GM19240 (cell line): Measurements from ENCODE around the gene MCCD1.
"Not testable (repeated sequence)": the region's sequence is repeated elsewhere in the genome, so short reads cannot be mapped to it uniquely, and the experiment has no call there.

Source experiments
- DNase-seq: peaks from one replicate; pipeline ENCODE4 v3.0.0; 2011; ENCODE audit warnings: low spot score; ENCODE audit not compliant: insufficient read length

Gene MCCD1

DNA sequence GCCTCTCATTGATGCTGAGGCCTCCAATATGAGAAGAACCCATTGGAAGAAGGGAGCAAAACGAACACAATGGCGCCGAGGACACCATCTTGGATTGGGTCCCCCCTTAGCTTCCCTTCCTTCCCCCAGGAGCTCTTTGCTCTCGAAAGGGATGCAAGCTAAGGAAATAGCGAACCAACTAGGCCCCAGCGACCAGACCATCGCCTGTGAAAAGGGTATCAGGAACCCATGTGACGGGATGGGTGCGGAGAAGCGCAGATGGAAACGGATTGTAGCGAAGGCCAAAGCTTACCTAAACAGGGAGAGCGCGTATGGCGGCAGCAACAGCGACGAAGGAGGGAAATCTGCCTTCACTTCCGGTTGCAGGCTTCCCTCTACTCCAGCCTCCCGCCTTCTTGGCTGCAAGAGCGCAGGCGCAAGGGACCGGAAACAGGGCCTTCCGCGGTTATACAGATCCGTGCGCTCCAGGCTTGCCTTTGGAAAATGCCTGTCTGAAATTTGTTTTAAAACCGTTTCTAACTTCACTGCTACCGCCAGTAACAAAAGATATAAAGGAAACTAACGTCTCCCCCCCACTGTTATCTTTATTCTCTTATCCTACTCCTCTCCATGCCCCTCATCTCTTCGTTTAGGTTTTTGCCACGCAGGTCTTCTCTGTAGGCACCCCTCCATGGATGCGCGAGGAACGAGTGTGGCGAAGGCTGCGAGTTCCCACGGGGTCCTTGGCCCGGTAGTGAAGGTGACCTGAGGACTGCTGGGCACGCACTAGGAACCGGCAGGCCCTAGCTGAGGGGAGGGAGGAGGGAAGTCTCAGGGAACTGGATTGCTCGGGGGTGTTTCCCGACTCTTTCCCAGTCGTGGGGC is 13.1 kb downstream of the MCCD1 start, which contains the start of gene DDX39B:
TSS of gene DDX39B (minus strand) at position 346 of the 864 bp plus-strand sequence. CDS start 1,471 bp downstream, outside the sequence.
- peak; percentile 90 for DNase-seq

DNA sequence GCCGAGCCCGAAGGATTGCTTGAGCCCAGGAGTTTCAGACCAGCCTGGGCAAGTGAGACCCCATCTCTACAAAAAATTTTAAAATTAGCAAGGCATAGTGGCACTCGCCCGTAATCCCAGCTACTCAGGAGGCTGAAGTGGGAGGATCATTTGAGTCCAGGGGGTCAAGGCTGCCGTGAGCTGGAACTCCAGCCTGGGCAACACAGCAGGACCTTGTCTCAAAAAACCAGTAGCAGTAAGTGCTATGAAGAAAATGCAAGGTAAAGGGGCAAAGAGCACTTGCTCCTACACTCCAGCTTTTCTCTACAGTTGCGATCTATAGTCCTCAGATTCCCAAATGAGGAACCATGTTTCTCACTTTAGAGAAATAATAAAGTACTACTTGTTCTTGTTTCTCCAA is 14.9 kb downstream of the MCCD1 start:
- DNase-seq: no peak

GRCh38 chr6:31544676-31545075 is 15.9 kb downstream of the MCCD1 start:
- no peak for DNase-seq

- DNase-seq: no peak
These were observed 16.5 kb downstream of the MCCD1 start for GRCh38 chr6:31545291-31545690.

DNA sequence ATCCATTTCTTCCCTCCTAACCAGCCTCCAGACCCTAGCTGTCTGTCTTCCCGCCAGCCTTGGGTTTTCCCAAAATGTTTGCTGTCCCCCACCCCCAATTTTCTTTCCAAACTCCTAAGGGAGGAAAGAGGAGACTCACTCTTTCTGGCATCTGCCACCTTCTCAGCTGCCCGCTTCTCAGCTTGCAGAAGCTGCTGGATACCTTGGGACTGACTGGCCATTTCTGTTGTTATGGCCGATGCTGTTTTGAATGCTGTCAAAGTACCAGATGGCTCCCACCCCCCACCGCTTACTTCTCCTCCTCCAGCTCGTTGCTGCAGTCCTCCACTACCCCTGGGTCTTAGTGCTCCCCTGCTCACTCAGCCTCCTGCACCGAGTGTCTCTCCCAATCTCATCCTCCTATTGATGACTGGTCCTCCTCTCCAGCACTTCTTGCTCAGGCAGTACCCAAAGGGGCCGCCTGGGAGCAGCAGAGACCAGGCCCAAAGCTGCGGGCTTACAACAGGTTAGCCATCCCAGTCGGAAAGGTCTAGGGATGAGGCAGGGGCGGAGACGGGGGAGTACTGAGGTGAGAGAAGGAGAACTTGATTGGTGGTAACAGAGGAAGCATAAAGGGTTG is 17.7 kb downstream of the MCCD1 start, which contains the start of gene ATP6V1G2:
TSS of gene ATP6V1G2 (minus strand) at position 270 of the 619 bp plus-strand sequence. CDS start at position 221, 49 bp downstream.
- no peak for DNase-seq

DNA sequence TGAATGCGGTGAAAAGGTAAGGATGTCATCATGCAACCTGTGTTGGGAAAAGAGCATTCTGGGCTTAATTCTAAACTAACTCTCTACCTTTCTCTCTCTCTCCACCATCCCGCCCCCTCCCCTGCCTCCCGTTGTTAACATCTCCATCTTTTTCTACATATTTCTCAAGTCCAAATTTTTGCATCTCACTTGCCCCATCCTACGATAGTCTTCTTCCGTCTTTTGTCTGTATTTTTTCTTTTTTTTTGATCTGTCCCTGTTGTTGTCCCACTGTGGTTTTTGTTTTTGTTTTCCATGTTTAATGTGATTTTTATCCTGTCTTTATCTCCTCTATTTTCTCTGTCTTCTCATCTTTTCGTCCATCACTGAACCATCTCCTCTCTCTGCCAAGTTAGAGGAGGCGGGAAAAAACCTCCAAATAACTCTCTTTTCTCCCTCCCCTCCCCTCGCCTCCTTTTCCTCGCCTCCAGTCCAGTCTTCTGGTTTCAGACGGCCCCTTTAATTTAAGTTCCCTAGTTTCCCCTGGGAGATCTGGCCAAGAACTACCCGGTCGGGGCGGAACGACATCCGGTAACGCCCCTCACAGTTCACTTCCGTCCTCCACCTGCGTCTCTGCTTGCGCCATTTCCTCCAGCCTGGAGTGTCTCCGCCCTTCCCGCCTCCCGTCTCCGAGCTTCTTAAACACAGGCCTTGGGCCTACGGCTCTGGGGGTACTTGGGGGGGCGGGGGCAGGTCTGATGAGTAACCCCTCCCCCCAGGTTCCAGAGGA is 18.4 kb downstream of the MCCD1 start, which contains the start of gene NFKBIL1:
TSS of gene NFKBIL1 (plus strand) at position 651 of the 769 bp plus-strand sequence. CDS start at position 738, 87 bp downstream.
- DNase-seq: peak; percentile 52

DNA sequence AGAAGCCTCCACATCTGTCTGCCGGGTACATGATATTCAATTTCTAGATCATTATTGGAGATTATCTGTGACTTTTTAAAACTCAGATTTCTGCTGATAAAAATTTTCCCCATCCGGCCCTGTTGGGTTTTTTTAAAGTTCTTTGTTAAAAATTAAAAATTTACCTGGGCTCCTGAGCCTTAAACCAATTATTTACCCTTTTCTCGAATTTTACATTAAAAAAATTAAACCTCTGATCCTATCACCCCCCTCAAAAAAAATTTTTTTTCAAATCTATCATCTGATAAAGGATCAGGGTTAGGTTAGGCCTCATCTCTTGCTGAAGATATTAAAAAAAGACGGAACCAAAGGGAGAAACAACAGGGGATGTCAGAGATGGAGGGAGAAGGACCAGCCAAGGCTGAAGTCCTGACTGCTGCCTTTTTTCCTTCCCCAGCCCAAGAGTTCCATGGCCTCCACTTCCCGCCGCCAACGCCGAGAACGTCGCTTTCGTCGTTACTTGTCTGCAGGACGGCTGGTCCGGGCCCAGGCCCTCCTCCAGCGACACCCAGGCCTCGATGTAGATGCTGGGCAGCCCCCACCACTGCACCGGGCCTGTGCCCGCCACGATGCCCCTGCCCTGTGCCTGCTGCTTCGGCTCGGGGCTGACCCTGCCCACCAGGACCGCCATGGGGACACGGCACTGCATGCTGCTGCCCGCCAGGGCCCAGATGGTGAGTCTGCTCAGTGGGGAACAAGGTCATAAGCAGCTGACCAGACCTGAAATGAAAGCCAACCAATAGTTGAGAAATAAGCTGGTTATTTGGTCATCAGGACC is 19.2 kb downstream of the MCCD1 start:
- DNase-seq: no peak

- DNase-seq: no peak
These were observed 19.7 kb downstream of the MCCD1 start for GRCh38 chr6:31548544-31548873.

- DNase-seq: not testable (repeated sequence)
These were observed 22.6 kb downstream of the MCCD1 start for GRCh38 chr6:31551371-31551770.

- DNase-seq: no peak
These were observed 27.5 kb downstream of the MCCD1 start for GRCh38 chr6:31556307-31556706.

- DNase-seq: no peak
These were observed 28.9 kb downstream of the MCCD1 start for GRCh38 chr6:31557443-31558317.

DNA sequence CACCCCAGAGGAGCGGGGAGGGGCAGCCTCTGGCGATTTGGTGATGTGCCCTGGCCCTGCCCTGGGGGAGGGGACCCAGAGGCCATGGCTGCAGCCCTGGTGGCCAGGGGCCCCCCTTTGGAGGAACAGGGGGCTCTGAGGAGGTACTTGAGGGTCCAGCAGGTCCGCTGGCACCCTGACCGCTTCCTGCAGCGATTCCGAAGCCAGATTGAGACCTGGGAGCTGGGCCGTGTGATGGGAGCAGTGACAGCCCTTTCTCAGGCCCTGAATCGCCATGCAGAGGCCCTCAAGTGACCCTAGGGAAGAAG is 29.5 kb downstream of the MCCD1 start:
- DNase-seq: no peak

GRCh38 chr6:31558631-31559500 is 30.1 kb downstream of the MCCD1 start:
- DNase-seq: peak; percentile 50

GRCh38 chr6:31559606-31559957 is 30.8 kb downstream of the MCCD1 start:
- DNase-seq: no peak

DNA sequence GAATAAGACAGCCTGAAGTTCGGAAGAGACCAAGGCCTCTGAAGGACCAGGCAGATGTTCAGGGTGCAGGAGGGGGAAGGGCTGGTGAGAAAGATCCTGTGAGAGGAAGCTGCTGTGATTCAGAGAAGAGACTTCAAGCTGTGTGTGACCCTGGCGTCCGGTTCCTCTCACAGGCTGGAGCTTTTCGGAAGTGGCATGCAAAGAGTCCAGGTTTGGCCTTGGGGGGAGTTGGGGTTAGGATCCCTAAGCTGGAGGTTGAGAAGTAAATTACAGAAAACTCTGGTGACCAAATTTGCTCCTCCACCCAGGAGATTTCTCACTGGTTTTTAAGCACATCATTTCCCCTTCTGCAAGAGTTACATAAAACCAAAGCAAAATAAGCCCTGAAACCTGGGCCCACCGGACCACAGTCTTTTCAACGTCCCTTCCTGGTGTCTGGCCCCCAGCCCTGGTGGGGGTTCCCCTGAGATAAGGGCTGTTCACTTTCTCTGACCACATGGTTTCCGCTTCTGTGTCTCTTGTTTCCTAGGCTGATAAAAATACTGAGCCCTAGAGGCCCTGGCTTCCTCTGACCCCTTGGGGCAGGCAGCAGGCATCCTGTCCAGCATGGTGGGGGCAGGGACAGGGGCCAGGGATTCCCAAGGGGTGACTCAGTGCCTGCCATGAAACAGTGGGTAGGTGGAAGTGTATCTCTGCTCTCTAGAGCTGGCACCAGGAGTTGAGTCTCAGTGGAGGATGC is 31.4 kb downstream of the MCCD1 start:
- peak; percentile 45 for DNase-seq

DNA sequence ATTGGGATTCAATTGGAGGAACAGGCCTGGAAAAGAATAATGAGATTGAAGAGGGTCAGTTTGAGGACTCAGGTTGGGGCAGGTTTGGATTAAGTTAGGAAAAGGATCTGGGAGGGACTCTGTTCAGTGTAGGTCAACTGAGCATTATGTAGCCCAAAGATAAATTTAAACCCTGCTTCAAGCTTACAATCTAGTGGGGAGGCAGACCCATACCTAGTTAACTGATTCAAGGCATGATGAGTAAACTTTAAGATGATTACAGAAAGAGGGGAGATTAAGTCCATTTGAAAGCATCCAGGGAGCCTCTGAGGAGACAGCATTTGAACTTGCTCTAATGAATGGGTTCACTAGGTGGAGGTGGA is 31.9 kb downstream of the MCCD1 start:
- DNase-seq: no peak

- DNase-seq: no peak
These were observed 39.0 kb downstream of the MCCD1 start for GRCh38 chr6:31567531-31568370.

- DNase-seq: peak; percentile 69
These were observed 39.8 kb downstream of the MCCD1 start for GRCh38 chr6:31568537-31568961.
